Subcutaneous adipose tissue (tissue), 4 donors: ENCODE measurements around the gene ABHD11. TPM values are rescaled to one million over a fixed set of nuclear protein-coding genes. Genes with fewer than 3 reads are reported as not detected.

Experiments
- CTCF ChIP-seq: fragments of 450-650 bp; IDR thresholded peaks from one replicate; pipeline ENCODE4 v1.5.1; 2016; ENCODE audit warnings: low read depth, mild to moderate bottlenecking, control low read depth, antibody characterized with exemption, moderate library complexity
- total RNA-seq, 4 donors: library from RNA; depleted of rRNA; stranded (reverse); fragments of >200 nt; gene quantifications; one replicate each; pipeline ENCODE4 v1.1.0, GENCODE V29; 2016

Gene ABHD11
- total RNA-seq, 4 donors from 2014 or later, result 8.5 to 13.8 (median 11.5) TPM

- TF ChIP-seq CTCF, result no peak
Observed at GRCh38 chr7:73702226-73702625, 36.4 kb downstream of the ABHD11 start.

- TF ChIP-seq CTCF, result no peak
Observed at GRCh38 chr7:73701357-73701995, 37.1 kb downstream of the ABHD11 start.

GRCh38 chr7:73700581-73701134, 37.9 kb downstream of the ABHD11 start:
- no peak for TF ChIP-seq CTCF

DNA sequence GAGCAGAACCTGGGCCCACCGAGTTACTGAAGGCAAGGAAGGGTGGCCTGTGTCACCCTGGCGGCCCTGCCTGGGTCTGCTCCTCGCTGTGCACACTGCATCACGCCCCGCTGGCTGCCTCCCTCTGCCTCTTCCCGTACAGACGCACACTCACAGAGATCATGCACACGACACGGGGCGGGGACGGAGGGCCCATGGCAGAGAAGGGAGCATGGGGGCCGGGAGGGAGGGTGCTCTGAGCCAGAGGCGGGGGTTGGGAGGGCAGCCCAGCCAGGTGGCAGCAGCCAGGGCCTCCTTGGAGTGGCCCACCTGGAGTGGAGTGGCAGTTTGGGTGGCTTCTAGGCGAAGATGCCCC, 38.6 kb downstream of the ABHD11 start:
- no peak for TF ChIP-seq CTCF

- TF ChIP-seq CTCF, result no peak
Observed at GRCh38 chr7:73699370-73700068, 39.1 kb downstream of the ABHD11 start.

DNA sequence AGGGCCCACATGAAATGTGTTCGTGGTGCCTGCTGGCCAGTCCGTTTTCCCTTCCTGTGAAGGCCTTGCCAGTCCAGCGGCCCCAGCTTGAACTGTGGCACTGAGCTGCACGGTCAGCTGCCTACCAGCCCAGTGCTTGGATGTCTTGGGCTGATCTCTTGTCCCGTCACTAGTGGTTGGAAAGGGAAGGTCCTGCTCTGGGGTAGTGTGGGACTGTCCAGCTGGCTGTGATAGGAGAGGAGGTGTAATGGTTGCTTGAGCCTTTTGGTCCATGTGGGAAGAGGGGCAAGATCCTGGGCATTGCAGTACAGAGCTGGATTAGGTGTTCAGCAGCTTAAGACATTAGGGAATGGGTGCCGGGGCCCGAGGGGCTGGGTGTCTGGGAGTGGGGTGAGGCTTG, 40.2 kb downstream of the ABHD11 start:
- TF ChIP-seq CTCF, result no peak

- no peak for TF ChIP-seq CTCF
Observed at GRCh38 chr7:73696372-73696771, 42.2 kb downstream of the ABHD11 start.
